NCI-H1092 treated with DMSO at 0.1 percent for 48 hours (cell line): ENCODE results near the gene FBXL7.

Source experiments
- DNase-seq: peaks from one replicate; lab custom pipeline; 2025; lab: John Stamatoyannopoulos, UW

FBXL7 gene

GRCh38 chr5:15772131-15772530 lies 272.2 kb downstream of the FBXL7 start:
- no peak for DNase-seq

- no peak for DNase-seq
Observed at GRCh38 chr5:15774632-15775031, 274.7 kb downstream of the FBXL7 start.

GRCh38 chr5:15776346-15776745 lies 276.4 kb downstream of the FBXL7 start:
- no peak for DNase-seq

- no peak for DNase-seq
Observed at GRCh38 chr5:15783734-15784133, 283.8 kb downstream of the FBXL7 start.

- DNase-seq: no peak
Observed at GRCh38 chr5:15785531-15785981, 285.6 kb downstream of the FBXL7 start.

- DNase-seq: no peak
Observed at GRCh38 chr5:15786326-15786725, 286.3 kb downstream of the FBXL7 start.

GRCh38 chr5:15786884-15787283 lies 286.9 kb downstream of the FBXL7 start:
- no peak for DNase-seq

GRCh38 chr5:15787681-15788080 lies 287.7 kb downstream of the FBXL7 start:
- no peak for DNase-seq

- no peak for DNase-seq
Observed at GRCh38 chr5:15789642-15790041, 289.7 kb downstream of the FBXL7 start.

GRCh38 chr5:15790446-15791018 lies 290.6 kb downstream of the FBXL7 start:
- DNase-seq: no peak

- DNase-seq: no peak
Observed at GRCh38 chr5:15791274-15791673, 291.3 kb downstream of the FBXL7 start.

- no peak for DNase-seq
Observed at GRCh38 chr5:15791859-15792258, 291.9 kb downstream of the FBXL7 start.

GRCh38 chr5:15794052-15794985 lies 294.3 kb downstream of the FBXL7 start:
- DNase-seq: no peak

GRCh38 chr5:15796096-15796495 lies 296.1 kb downstream of the FBXL7 start:
- DNase-seq: no peak

- DNase-seq: no peak
Observed at GRCh38 chr5:15796557-15796956, 296.6 kb downstream of the FBXL7 start.

- DNase-seq: no peak
Observed at GRCh38 chr5:15797116-15797515, 297.1 kb downstream of the FBXL7 start.

GRCh38 chr5:15798006-15798405 lies 298.0 kb downstream of the FBXL7 start:
- no peak for DNase-seq

- no peak for DNase-seq
Observed at GRCh38 chr5:15799014-15799413, 299.0 kb downstream of the FBXL7 start.

- no peak for DNase-seq
Observed at GRCh38 chr5:15799612-15800011, 299.6 kb downstream of the FBXL7 start.

GRCh38 chr5:15803280-15803679 lies 303.3 kb downstream of the FBXL7 start:
- DNase-seq: no peak

GRCh38 chr5:15806613-15807012 lies 306.6 kb downstream of the FBXL7 start:
- no peak for DNase-seq

GRCh38 chr5:15807248-15807647 lies 307.3 kb downstream of the FBXL7 start:
- DNase-seq: no peak

- DNase-seq: no peak
Observed at GRCh38 chr5:15807871-15808270, 307.9 kb downstream of the FBXL7 start.
